GM12864 (cell line): Measurements from ENCODE around the gene SMARCAL1.

ENCODE experiments used
- DNase-seq: peaks from one replicate; pipeline ENCODE4 v3.0.0-alpha.2; 2011; ENCODE audit warnings: low read depth
- H3K4me3 ChIP-seq: 2 replicates; pipeline ENCODE4 v1.5.1; 2011; ENCODE audit warnings: mild to moderate bottlenecking, low read depth, low read length, control low read depth
- CTCF ChIP-seq: IDR thresholded peaks from 2 replicates; pipeline ENCODE4 v1.5.1; 2011; ENCODE audit warnings: low read depth, mild to moderate bottlenecking, moderate library complexity, low read length, control low read depth, inconsistent platforms; ENCODE audit errors: missing control alignments

The SMARCAL1 gene

GRCh38 chr2:216426166-216426777, 14.0 kb downstream of the SMARCAL1 start:
- TF ChIP-seq CTCF = no peak
- no peak for DNase-seq
- no peak overlapping the region for H3K4me3 ChIP-seq

- DNase-seq = no peak
- no peak overlapping the region for H3K4me3 ChIP-seq
- no peak for TF ChIP-seq CTCF
Measured at GRCh38 chr2:216426938-216427337, 14.7 kb downstream of the SMARCAL1 start.

GRCh38 chr2:216428618-216429350, 16.5 kb downstream of the SMARCAL1 start:
- H3K4me3 ChIP-seq = no peak overlapping the region
- TF ChIP-seq CTCF = no peak
- DNase-seq = no peak

- no peak for DNase-seq
- no peak overlapping the region for H3K4me3 ChIP-seq
- no peak for TF ChIP-seq CTCF
Measured at GRCh38 chr2:216429428-216429827, 17.1 kb downstream of the SMARCAL1 start.

DNA sequence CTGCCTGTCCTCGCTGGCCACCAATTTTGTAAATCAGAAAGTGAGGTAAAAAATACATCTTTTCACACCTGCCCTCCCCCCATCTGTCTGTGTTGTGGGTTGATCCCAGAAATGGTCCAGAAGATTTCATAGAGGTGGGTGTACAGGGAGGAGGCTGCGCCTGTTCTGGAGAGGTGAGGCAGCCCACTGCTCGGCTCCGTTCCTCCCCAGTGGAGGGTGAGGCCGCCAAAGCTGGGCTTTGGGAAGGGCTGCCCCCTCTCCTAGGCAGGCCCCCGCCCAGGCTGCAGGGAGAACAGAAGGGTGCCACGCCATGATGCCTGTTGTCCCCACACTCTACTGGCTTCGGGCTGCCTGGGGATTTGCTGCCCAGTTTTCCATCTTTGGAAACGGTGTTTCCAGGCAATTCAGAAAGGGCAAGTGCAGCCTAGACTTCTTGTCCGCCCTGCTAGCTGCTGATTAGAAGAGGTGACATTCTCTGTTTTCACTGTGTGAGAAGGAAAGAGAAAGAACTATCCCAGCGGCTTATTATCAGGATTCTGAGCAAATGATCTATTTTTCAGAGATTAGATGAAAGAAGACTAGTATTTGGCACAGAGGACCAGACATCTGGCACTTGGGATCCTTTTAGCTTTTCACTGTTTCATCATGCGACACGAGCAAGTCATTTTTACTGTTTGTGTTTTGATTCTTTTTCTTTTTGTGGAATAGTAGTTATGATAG, 18.7 kb downstream of the SMARCAL1 start:
- TF ChIP-seq CTCF = no peak
- DNase-seq = no peak
- no peak overlapping the region for H3K4me3 ChIP-seq

GRCh38 chr2:216431531-216431856, 19.2 kb downstream of the SMARCAL1 start:
- no peak for TF ChIP-seq CTCF
- DNase-seq = no peak
- H3K4me3 ChIP-seq = no peak overlapping the region
